Cardiac atrium fibroblast (primary cell): ENCODE results near the gene TBX21. TPM values are rescaled to one million over a fixed set of nuclear protein-coding genes. Genes with fewer than 3 reads are reported as not detected.

ENCODE experiments used
- total RNA-seq: library from RNA; depleted of rRNA; stranded (reverse); fragments of >200 nt; gene quantifications from 2 replicates; pipeline ENCODE4 v1.2.3, GENCODE V29; 2015

The TBX21 gene
- total RNA-seq, result not detected in 2 replicates

GRCh38 chr17:47733047-47733673, at the start of gene TBX21:
TBX21 (plus strand) TSS chr17:47733236; CDS start chr17:47733455, 219 bp downstream.

DNA sequence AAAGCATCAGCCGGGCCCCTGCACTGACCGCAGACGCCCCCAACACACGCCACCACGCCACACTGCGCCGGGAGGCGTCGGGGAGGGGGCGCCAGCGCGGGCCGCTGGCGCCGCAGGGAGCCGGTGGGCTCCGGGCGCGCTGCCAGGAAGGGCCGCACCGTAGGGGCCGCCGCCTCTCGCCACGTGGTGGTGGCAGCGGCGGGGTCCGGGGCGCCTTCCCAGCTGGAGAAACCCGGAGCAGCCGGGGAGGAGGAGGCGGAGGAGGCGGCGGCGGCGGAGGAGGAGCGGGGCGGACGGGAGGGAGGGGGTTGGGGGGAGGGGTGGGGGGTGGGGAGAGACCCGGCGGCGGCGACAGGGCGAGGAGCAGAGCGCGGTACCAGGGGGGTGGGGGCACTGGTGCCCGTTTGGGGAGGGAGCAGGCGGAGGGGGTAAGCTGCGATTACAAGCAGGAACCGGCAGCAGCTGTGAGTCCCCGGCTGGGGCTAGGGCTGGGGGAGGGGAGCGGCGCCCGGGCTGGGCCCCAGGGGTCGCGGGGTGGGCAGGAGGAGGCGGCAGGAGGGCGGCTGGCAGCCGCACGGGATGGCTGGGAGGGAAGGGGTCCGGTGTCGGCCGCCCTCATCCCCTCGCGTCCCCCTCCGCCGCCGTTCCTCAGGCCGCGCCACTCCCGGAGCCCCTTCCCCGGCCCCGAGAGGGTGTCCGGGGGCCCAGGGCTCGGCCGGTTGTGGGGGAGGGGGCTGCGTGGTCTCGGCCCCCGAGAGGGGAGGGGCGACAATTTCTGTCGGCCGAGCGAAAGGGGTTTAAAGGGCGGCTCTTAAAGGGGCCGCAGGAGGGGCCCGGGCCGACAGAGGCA, 39.1 kb upstream of the TBX21 start, which contains the start of gene TBKBP1:
TSS of gene TBKBP1 (plus strand) at position 431 of the 850 bp plus-strand sequence. CDS start 1,952 bp downstream, outside the sequence.

Other genes starting within 250 kb of the TBX21 start
- gene NPEPPS, start 202.1 kb upstream of the TBX21 start, total RNA-seq, result 42.8 and 45.1 TPM in 2 replicates
- 223 and 263 TPM in 2 replicates for gene KPNB1, start 83.3 kb upstream of the TBX21 start, total RNA-seq
- gene TBKBP1, start 39.1 kb upstream of the TBX21 start, total RNA-seq, result 5.5 and 25.1 TPM in 2 replicates
- gene OSBPL7, start 88.6 kb downstream of the TBX21 start, total RNA-seq, result 5.0 and 9.9 TPM in 2 replicates
- gene MRPL10, start 98.3 kb downstream of the TBX21 start, total RNA-seq, result 27.9 and 39.9 TPM in 2 replicates
- gene LRRC46, start 98.4 kb downstream of the TBX21 start, total RNA-seq, result not detected in 2 replicates
- gene SCRN2, start 108.0 kb downstream of the TBX21 start, total RNA-seq, result 15.2 and 17.1 TPM in 2 replicates
- gene SP6, start 117.9 kb downstream of the TBX21 start, total RNA-seq, result 0.16 TPM in 1 of 2 replicates, not detected in the other
- gene SP2, start 163.0 kb downstream of the TBX21 start, total RNA-seq, result 0.54 and 2.1 TPM in 2 replicates
- 20.4 and 26.9 TPM in 2 replicates for gene PNPO, start 208.3 kb downstream of the TBX21 start, total RNA-seq
- gene PRR15L, start 224.6 kb downstream of the TBX21 start, total RNA-seq, result not detected in 2 replicates
- 46.3 and 58.3 TPM in 2 replicates for gene CDK5RAP3, start 237.9 kb downstream of the TBX21 start, total RNA-seq